ENCODE results near the gene DOCK1.

Gene DOCK1

DNA sequence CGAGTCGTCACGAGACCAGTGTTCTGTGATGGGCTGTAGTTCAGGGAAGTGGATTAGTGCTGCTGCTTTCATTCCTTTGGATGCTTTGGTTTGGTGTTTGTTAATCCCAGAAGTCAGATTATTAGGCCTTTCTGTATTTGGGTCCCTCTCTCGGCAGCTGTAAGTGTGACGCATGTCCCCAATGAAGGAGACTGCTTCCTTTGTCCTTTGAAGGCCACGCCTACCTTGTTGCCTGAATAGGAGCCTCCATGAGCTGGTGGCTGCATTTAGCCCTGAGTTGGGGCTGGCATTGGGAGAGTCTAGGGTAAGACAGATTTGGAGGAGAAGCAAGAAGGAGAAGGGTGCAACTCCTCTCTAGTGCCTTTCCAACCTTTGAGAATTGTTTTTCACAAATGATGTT, 34.5 kb downstream of the DOCK1 start:
- H3K4me3 ChIP-seq (ENCODE audit: control insufficient read depth, low read depth, low read length): no peak overlapping the region
- TF ChIP-seq, protein P1, sequence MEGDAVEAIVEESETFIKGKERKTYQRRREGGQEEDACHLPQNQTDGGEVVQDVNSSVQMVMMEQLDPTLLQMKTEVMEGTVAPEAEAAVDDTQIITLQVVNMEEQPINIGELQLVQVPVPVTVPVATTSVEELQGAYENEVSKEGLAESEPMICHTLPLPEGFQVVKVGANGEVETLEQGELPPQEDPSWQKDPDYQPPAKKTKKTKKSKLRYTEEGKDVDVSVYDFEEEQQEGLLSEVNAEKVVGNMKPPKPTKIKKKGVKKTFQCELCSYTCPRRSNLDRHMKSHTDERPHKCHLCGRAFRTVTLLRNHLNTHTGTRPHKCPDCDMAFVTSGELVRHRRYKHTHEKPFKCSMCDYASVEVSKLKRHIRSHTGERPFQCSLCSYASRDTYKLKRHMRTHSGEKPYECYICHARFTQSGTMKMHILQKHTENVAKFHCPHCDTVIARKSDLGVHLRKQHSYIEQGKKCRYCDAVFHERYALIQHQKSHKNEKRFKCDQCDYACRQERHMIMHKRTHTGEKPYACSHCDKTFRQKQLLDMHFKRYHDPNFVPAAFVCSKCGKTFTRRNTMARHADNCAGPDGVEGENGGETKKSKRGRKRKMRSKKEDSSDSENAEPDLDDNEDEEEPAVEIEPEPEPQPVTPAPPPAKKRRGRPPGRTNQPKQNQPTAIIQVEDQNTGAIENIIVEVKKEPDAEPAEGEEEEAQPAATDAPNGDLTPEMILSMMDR (IDR thresholded peaks at IDR 0.05; ENCODE audit: control insufficient read depth, insufficient read depth, low read depth, low read length, missing control alignments): no peak
- no peak for DNase-seq (ENCODE audit: low read depth)

DNA sequence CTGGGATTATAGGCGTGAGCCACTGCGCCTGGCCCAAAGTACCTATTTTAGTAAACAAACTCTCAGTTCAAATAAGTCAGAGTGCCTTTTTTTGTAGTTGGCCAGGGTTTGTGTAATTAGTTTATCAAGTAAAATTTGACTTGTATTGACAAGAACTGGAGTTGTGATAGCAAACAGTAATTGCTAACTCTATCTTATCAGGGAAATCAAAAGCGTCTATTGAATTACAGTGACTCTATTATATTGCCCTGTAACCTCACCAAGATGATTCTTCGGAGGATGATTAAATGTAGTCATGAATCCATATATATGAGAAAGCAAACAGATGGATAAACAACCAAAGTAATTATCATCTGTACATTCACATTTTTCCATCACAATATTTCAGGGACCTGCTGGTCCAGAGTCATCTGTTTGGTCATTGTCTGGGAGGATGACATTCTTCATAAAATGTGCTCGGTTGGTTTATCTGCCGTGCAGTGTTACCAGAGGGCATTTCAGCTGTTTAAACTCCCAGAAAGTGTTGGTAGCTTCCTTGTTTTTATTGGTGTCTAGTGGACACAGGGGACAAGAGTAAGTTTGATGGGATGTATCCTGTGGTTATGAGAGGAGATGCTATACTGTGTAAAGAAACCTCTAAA, 35.6 kb downstream of the DOCK1 start:
- TF ChIP-seq, protein P1 (IDR thresholded peaks at IDR 0.05; ENCODE audit: control insufficient read depth, insufficient read depth, low read depth, low read length, missing control alignments): no peak
- no peak overlapping the region for H3K4me3 ChIP-seq (ENCODE audit: control insufficient read depth, low read depth, low read length)
- no peak for DNase-seq (ENCODE audit: low read depth)

DNA sequence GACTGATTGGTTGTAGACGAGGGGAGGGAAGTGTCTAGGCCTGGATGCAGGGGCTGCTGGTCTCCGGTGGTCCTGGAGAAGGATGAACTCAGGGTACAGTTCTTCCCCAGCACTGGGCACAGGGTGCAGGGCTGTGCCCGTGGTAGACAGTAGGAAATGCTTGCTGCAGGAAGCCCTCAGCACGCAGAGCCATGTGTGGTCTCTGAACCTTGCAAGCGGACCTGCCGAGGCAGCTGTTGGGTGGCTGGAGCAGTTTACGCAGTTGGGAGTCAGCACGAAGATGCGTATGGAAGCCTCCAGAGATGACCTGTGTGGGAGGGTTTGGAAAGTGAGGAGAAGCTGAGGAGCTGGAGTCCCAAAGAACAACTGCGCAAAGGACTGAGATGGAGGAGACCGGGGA, 39.0 kb downstream of the DOCK1 start:
- DNase-seq (ENCODE audit: low read depth): no peak
- no peak overlapping the region for H3K4me3 ChIP-seq (ENCODE audit: control insufficient read depth, low read depth, low read length)
- TF ChIP-seq, protein P1 (IDR thresholded peaks at IDR 0.05; ENCODE audit: control insufficient read depth, insufficient read depth, low read depth, low read length, missing control alignments): no peak

DNA sequence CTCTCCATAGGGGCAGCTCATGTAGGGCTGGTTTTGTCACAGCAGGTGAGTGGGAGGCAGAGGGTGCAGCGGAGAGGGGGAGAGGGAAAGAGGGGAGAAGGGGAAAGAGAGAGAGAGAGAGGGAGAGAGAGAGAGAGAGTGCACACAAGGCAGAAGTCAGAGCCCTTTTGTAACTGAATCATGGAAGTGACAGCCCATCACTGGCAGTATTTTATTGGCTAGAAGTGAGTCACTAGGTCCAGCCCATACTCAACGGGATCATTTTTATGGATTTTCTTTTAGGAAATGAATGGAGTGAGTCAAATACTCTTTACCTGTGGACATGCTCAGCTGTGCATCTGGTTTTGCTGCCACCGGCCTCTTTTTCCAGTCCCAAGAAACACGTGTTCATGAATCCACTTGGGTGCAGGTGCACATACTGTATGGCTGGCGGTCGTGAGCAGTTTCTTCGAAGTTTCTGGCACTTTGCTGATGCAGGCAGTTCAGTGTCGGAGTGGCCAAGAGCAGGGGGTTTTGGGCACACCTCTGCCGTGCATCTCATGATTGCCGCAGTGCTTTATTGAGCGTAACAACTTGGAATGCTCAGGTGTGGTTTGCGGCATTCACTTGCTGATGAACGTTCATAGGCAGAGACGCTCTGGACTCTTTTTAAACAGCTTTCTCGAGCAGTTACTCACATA, 40.3 kb downstream of the DOCK1 start:
- no peak for DNase-seq (ENCODE audit: low read depth)
- TF ChIP-seq, protein P1 (IDR thresholded peaks at IDR 0.05; ENCODE audit: control insufficient read depth, insufficient read depth, low read depth, low read length, missing control alignments): no peak
- no peak overlapping the region for H3K4me3 ChIP-seq (ENCODE audit: control insufficient read depth, low read depth, low read length)

DNA sequence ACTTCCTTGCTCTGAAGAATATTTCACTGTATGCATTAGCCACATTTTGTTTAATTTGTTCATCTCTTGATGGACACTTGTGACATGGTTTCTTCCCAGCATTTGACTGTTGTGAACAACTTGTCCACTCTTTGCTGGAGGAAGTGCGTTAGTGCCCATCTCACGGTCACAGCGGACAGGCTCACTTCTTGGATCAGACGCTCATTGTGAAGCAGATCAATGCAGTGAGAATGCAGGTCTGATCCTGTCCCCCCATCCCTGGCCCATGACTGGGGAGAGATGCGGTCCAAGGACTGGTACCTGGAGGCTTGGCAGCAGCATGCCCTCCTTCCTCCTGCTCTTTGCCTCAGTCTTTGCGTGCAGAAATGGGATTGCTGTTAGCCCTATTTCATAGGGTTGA, 41.5 kb downstream of the DOCK1 start:
- H3K4me3 ChIP-seq (ENCODE audit: control insufficient read depth, low read depth, low read length): no peak overlapping the region
- TF ChIP-seq, protein P1 (IDR thresholded peaks at IDR 0.05; ENCODE audit: control insufficient read depth, insufficient read depth, low read depth, low read length, missing control alignments): no peak
- no peak for DNase-seq (ENCODE audit: low read depth)

DNA sequence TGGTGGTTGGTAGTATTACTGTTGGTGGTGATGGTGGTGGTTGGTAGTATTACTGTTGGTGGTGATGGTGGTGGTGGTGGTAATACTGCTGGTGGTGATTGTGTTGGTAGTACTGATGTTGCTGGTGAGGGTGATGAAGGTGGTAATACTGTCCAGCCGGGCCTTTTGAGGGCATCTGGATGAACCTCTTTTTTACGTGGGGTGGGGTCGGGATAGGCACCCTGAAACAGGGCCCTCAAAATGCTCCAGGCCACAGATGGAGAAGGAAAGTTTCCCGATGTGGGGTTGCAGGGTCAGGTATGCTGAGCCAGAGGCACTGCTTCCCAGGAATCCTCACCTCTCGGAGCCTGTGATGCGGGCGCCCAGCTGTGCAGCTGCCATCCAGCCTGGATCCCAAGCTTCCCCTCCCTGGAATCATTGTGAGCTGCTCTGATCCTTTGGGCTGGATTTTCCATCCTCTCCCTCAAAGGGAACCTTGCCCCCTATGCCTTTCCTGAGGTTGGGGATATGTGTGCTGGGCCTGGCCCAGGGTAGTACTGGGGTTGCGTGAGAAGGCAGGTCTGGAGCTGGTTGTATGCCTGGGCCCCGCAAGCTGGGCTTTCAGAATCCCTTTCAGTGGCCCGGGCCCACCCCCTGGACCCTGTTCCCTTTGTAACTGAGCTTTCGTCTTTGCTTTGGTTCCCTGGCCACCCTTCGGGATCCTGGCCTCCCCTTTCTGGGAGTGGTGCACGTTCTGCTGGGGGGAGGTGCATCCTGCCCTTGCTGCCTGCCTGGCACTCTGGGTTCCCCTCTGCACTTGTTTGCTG, 43.3 kb downstream of the DOCK1 start:
- DNase-seq (ENCODE audit: low read depth): no peak
- no peak overlapping the region for H3K4me3 ChIP-seq (ENCODE audit: control insufficient read depth, low read depth, low read length)
- TF ChIP-seq, protein P1 (IDR thresholded peaks at IDR 0.05; ENCODE audit: control insufficient read depth, insufficient read depth, low read depth, low read length, missing control alignments): no peak
